Breast epithelium (tissue), 3 donors: Measurements from ENCODE around the gene SRMS.

Experiments used
- CTCF ChIP-seq, 3 donors: fragments of 450-650 bp; IDR thresholded peaks; one replicate each; pipeline ENCODE4 v1.5.1; 2016 to 2017; ENCODE audit warnings: antibody characterized with exemption in 3 of 3, mild to moderate bottlenecking in 3 of 3, moderate library complexity in 3 of 3
- POLR2A ChIP-seq: fragments of 450-650 bp; IDR thresholded peaks from one replicate; pipeline ENCODE4 v1.6.1; 2016; ENCODE audit warnings: antibody characterized with exemption, mild to moderate bottlenecking, moderate library complexity
- POLR2AphosphoS5 ChIP-seq, 3 donors: sonication (generic); formaldehyde crosslinking; IDR thresholded peaks; one replicate each; pipeline ENCODE4 v1.6.1; 2017; ENCODE audit warnings: antibody characterized with exemption in 3 of 3

GRCh38 chr20:63501818-63502670 lies 45.5 kb downstream of the SRMS start:
- TF ChIP-seq POLR2A (no peak), CTCF (IDR thresholded peaks at IDR 0.05) (no peak), POLR2AphosphoS5 (IDR thresholded peaks at IDR 0.05) (no peak)
